Uterus (tissue), 2 donors: ENCODE data around the gene MYH13.

Experiments
- CTCF ChIP-seq, 4 experiments: fragments of 200-600 bp in 2 of 4; fragments of 450-650 bp in 2 of 4; sonication (generic) in 2 of 4; IDR thresholded peaks; one replicate each; pipeline ENCODE4 v1.5.1; 2016 to 2019; ENCODE audit warnings: antibody characterized with exemption in 4 of 4, mild to moderate bottlenecking in 2 of 4, moderate library complexity in 1 of 4
- POLR2A ChIP-seq, 2 donors: fragments of 450-650 bp; IDR thresholded peaks; one replicate each; pipeline ENCODE4 v1.6.1; 2016; ENCODE audit warnings: antibody characterized with exemption in 2 of 2, mild to moderate bottlenecking in 1 of 2, moderate library complexity in 1 of 2

- TF ChIP-seq POLR2A (IDR thresholded peaks at IDR 0.05) (no peak), CTCF (IDR thresholded peaks at IDR 0.05) (peak; percentile 70 to 86 (median 75))
These were observed 45.2 kb downstream of the MYH13 start for GRCh38 chr17:10327640-10328039.
